Measurements from ENCODE around the gene PNPLA2. TPM values are rescaled to one million over a fixed set of nuclear protein-coding genes. Genes with fewer than 3 reads are reported as not detected.

PNPLA2 gene
- total RNA-seq, 1 experiment from 2014 or later, result 40.2 TPM

GRCh38 chr11:772429-773390 is 46.0 kb upstream of the PNPLA2 start:
- Histone ChIP-seq H3K4me2 (ENCODE audit: low read length) (no peak overlapping the region), H3K4me3 (ENCODE audit: low read length) (no peak overlapping the region), H3K9me3 (ENCODE audit: low read length) (no peaks in the 10 kb centered on the region), H3F3A (ENCODE audit: low read length, unreplicated experiment) (no peaks in the 10 kb centered on the region), H4K20me1 (ENCODE audit: low read length) (peaks cover 26% of the 10 kb centered on the region), H3K79me2 (ENCODE audit: low read length) (peaks cover 62% of the 10 kb centered on the region), H3K36me3 (ENCODE audit: low read depth, low read length) (peaks cover 25% of the 10 kb centered on the region; the same call in 1 of the 2 replicates), H3K4me1 (ENCODE audit: insufficient read depth, low read length) (peaks cover 17% of the 10 kb centered on the region), H3K27me3 (ENCODE audit: low read length) (no peaks in the 10 kb centered on the region), H2AFZ (ENCODE audit: low read length) (no peak overlapping the region), H3K9ac (ENCODE audit: low read length) (no peak overlapping the region), H3K27ac (ENCODE audit: low read length) (no peak overlapping the region), H3K9me2 (replicated peaks; ENCODE audit: low read length) (no peaks in the 10 kb centered on the region)
- TF ChIP-seq, protein P1, sequence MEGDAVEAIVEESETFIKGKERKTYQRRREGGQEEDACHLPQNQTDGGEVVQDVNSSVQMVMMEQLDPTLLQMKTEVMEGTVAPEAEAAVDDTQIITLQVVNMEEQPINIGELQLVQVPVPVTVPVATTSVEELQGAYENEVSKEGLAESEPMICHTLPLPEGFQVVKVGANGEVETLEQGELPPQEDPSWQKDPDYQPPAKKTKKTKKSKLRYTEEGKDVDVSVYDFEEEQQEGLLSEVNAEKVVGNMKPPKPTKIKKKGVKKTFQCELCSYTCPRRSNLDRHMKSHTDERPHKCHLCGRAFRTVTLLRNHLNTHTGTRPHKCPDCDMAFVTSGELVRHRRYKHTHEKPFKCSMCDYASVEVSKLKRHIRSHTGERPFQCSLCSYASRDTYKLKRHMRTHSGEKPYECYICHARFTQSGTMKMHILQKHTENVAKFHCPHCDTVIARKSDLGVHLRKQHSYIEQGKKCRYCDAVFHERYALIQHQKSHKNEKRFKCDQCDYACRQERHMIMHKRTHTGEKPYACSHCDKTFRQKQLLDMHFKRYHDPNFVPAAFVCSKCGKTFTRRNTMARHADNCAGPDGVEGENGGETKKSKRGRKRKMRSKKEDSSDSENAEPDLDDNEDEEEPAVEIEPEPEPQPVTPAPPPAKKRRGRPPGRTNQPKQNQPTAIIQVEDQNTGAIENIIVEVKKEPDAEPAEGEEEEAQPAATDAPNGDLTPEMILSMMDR (conservative IDR thresholded peaks at IDR 0.05; ENCODE audit: low read depth, low read length), result no peak
- TF ChIP-seq EZH2phosphoT487 (IDR thresholded peaks at IDR 0.05; ENCODE audit: borderline replicate concordance, low read length), result no peak
- POLR2A ChIA-PET (ENCODE audit: unreplicated experiment), result no interaction called here
- no peak for ATAC-seq
- intact Hi-C loops (cut with micrococcal nuclease), result no loop called here
- BruUV-seq (replicated peaks), result no TSS peak
- no peak for DNase-seq
- CTCF ChIA-PET, result no interaction called here

DNA sequence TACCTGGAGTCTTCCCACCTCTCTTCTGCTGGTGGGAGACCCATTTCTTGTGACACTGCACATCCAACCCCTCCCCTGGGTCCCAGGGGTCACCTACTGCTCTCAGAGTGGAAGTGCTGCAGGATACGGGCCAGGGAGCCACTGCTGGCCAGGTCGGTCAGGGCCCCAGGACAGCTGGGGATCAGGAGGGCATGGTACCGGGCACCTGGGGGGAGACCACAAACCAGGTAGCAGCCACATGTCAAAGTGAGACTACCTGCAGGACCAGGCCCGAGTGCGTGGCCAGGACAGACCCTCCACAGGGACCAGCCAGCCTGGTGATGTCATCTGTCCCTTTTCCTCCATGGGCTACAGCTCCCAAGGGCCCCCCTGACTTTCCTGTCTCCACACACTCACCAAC is 45.3 kb upstream of the PNPLA2 start:
- peaks cover 21% of the 10 kb centered on the region for H3K4me1 ChIP-seq (ENCODE audit: insufficient read depth, low read length)
- no peak for ATAC-seq
- no peak overlapping the region for H3K27ac ChIP-seq (ENCODE audit: low read length)
- H3K27me3 ChIP-seq (ENCODE audit: low read length), result no peaks in the 10 kb centered on the region
- intact Hi-C loops (cut with micrococcal nuclease), result no loop called here
- no peak overlapping the region for H3K9ac ChIP-seq (ENCODE audit: low read length)
- no peak for TF ChIP-seq EZH2phosphoT487 (IDR thresholded peaks at IDR 0.05; ENCODE audit: borderline replicate concordance, low read length)
- no peak for TF ChIP-seq EZH2 (IDR thresholded peaks at IDR 0.05; ENCODE audit: low read length, unreplicated experiment)
- TF ChIP-seq, protein P1 (conservative IDR thresholded peaks at IDR 0.05; ENCODE audit: low read depth, low read length), result no peak
- peaks cover 25% of the 10 kb centered on the region; the same call in 1 of the 2 replicates for H3K36me3 ChIP-seq (ENCODE audit: low read depth, low read length)
- no peaks in the 10 kb centered on the region for H3K9me3 ChIP-seq (ENCODE audit: low read length)
- H3K4me3 ChIP-seq (ENCODE audit: low read length), result no peak overlapping the region
- ChIA-PET CTCF (no interaction called here), POLR2A (ENCODE audit: unreplicated experiment) (no interaction called here)
- H3K4me2 ChIP-seq (ENCODE audit: low read length), result no peak overlapping the region
- no peaks in the 10 kb centered on the region for H3F3A ChIP-seq (ENCODE audit: low read length, unreplicated experiment)
- no TSS peak for BruUV-seq (replicated peaks)
- no peaks in the 10 kb centered on the region for H3K9me2 ChIP-seq (replicated peaks; ENCODE audit: low read length)
- H2AFZ ChIP-seq (ENCODE audit: low read length), result no peak overlapping the region
- H3K79me2 ChIP-seq (ENCODE audit: low read length), result peaks cover 69% of the 10 kb centered on the region
- no peak for DNase-seq
- H4K20me1 ChIP-seq (ENCODE audit: low read length), result peaks cover 26% of the 10 kb centered on the region

GRCh38 chr11:773830-774229 is 44.9 kb upstream of the PNPLA2 start:
- no peak for DNase-seq
- no TSS peak for BruUV-seq (replicated peaks)
- no peaks in the 10 kb centered on the region for H3F3A ChIP-seq (ENCODE audit: low read length, unreplicated experiment)
- no peak overlapping the region for H2AFZ ChIP-seq (ENCODE audit: low read length)
- ChIA-PET POLR2A (ENCODE audit: unreplicated experiment) (no interaction called here), CTCF (no interaction called here)
- H3K9me3 ChIP-seq (ENCODE audit: low read length), result no peaks in the 10 kb centered on the region
- H3K27ac ChIP-seq (ENCODE audit: low read length), result no peak overlapping the region
- H3K4me1 ChIP-seq (ENCODE audit: insufficient read depth, low read length), result peaks cover 22% of the 10 kb centered on the region
- no peak overlapping the region for H3K4me2 ChIP-seq (ENCODE audit: low read length)
- H3K36me3 ChIP-seq (ENCODE audit: low read depth, low read length), result peaks cover 25% of the 10 kb centered on the region; the same call in 1 of the 2 replicates
- TF ChIP-seq, protein P1 (conservative IDR thresholded peaks at IDR 0.05; ENCODE audit: low read depth, low read length), result no peak
- TF ChIP-seq EZH2phosphoT487 (IDR thresholded peaks at IDR 0.05; ENCODE audit: borderline replicate concordance, low read length) (no peak), EZH2 (IDR thresholded peaks at IDR 0.05; ENCODE audit: low read length, unreplicated experiment) (no peak)
- no peak for ATAC-seq
- H3K27me3 ChIP-seq (ENCODE audit: low read length), result no peaks in the 10 kb centered on the region
- H3K79me2 ChIP-seq (ENCODE audit: low read length), result peaks cover 71% of the 10 kb centered on the region
- intact Hi-C loops (cut with micrococcal nuclease), result no loop called here
- H4K20me1 ChIP-seq (ENCODE audit: low read length), result peaks cover 26% of the 10 kb centered on the region
- H3K9me2 ChIP-seq (replicated peaks; ENCODE audit: low read length), result no peaks in the 10 kb centered on the region
- H3K4me3 ChIP-seq (ENCODE audit: low read length), result no peak overlapping the region
- no peak overlapping the region for H3K9ac ChIP-seq (ENCODE audit: low read length)

Data from PC-3 (cell line).